GM08714 (cell line): ENCODE measurements around the gene ADIG.

Experiments
- H3K4me3 ChIP-seq: fragments of 200-500 bp; sonication (Bioruptor generic); 2 replicates; pipeline ENCODE4 v1.5.1; 2014; ENCODE audit warnings: mild to moderate bottlenecking, low read length, inconsistent platforms
- ZNF274 ChIP-seq: IDR thresholded peaks from 2 replicates; pipeline ENCODE4 v1.6.1; 2012; ENCODE audit warnings: mild to moderate bottlenecking, low read depth, low read length

The ADIG gene

GRCh38 chr20:38581013-38581412 lies at the start of gene ADIG:
TSS of gene ADIG (plus strand) at chr20:38581197. CDS start at chr20:38581251, 54 bp downstream.
- H3K4me3 ChIP-seq, result no peak within 1 kb of the TSS
- no peak for TF ChIP-seq ZNF274

- H3K4me3 ChIP-seq, result no peak overlapping the region
- TF ChIP-seq ZNF274, result no peak
Measured at GRCh38 chr20:38534756-38535155, 46.2 kb upstream of the ADIG start.

- no peak for TF ChIP-seq ZNF274
Measured at GRCh38 chr20:38536310-38536709, 44.7 kb upstream of the ADIG start.

GRCh38 chr20:38537176-38537575 lies 43.8 kb upstream of the ADIG start:
- TF ChIP-seq ZNF274, result no peak
- H3K4me3 ChIP-seq, result no peak overlapping the region

More at GRCh38 chr20:38536310-38536709, 44.7 kb upstream of the ADIG start:
- no peak overlapping the region for H3K4me3 ChIP-seq

- no peak overlapping the region for H3K4me3 ChIP-seq
- no peak for TF ChIP-seq ZNF274
Measured at GRCh38 chr20:38538789-38539188, 42.2 kb upstream of the ADIG start.

- no peak overlapping the region for H3K4me3 ChIP-seq
- no peak for TF ChIP-seq ZNF274
Measured at GRCh38 chr20:38543014-38543906, 37.7 kb upstream of the ADIG start.

- no peak overlapping the region for H3K4me3 ChIP-seq
- no peak for TF ChIP-seq ZNF274
Measured at GRCh38 chr20:38545771-38546170, 35.2 kb upstream of the ADIG start.

- no peak for TF ChIP-seq ZNF274
- H3K4me3 ChIP-seq, result no peak overlapping the region
Measured at GRCh38 chr20:38547288-38548085, 33.5 kb upstream of the ADIG start.

- no peak for TF ChIP-seq ZNF274
- no peak overlapping the region for H3K4me3 ChIP-seq
Measured at GRCh38 chr20:38548356-38549083, 32.5 kb upstream of the ADIG start.

- no peak for TF ChIP-seq ZNF274
- no peak overlapping the region for H3K4me3 ChIP-seq
Measured at GRCh38 chr20:38550274-38550673, 30.7 kb upstream of the ADIG start.

GRCh38 chr20:38551056-38551626 lies 29.9 kb upstream of the ADIG start:
- no peak for TF ChIP-seq ZNF274
- H3K4me3 ChIP-seq, result no peak overlapping the region

- no peak overlapping the region for H3K4me3 ChIP-seq
- no peak for TF ChIP-seq ZNF274
Measured at GRCh38 chr20:38554986-38555385, 26.0 kb upstream of the ADIG start.

- no peak overlapping the region for H3K4me3 ChIP-seq
- no peak for TF ChIP-seq ZNF274
Measured at GRCh38 chr20:38555395-38555794, 25.6 kb upstream of the ADIG start.

- TF ChIP-seq ZNF274, result no peak
- no peak overlapping the region for H3K4me3 ChIP-seq
Measured at GRCh38 chr20:38557174-38557573, 23.8 kb upstream of the ADIG start.
